Measurements from ENCODE around the gene PRIM1. TPM values are rescaled to one million over a fixed set of nuclear protein-coding genes. Genes with fewer than 3 reads are reported as not detected.
A peak's percentile ranks its signal among the peaks of the same experiment; 100 is the strongest.

PRIM1 gene
- total RNA-seq, 1 experiment from 2014 or later: 32.3 TPM

DNA sequence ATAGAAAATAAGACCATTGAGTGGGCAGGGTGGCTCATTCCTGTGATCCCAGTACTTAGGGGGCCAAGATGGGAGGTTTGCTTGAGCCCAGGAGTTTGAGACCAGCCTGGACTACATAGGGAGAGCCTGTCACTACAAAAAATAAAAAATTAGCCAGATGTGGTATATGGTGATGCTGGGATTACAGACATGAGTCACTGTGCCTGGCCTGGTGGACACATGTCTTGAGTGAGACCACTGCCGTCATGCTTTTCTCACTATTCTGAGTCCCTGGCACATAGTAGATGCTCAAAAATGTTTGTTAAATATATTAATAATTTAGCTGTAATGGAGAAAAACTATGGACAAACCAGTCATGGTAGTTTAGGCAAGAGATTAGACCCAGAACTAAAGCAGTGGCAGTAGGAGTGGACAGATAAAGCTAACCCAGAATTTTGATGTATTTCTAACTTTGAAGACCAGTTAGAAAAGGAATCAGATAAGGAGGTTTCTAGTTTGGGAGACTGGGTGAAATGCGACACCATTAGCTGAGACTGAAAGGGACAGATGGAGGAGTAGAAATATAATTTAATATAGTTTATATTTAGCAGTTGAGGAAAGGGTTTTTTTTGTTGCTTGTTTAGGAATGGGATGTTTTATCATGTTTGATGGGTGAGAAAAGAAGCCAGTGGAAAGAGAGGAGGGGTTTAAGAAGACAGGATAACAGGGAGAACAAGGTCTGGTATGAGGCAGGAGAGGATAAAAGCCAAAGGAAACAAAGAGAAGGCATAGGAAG lies 56.6 kb downstream of the PRIM1 start:
- Histone ChIP-seq H2AFZ (ENCODE audit: low read length) (no peak overlapping the region), H4K20me1 (ENCODE audit: low read length) (no peaks in the 10 kb centered on the region), H3K79me2 (ENCODE audit: low read length) (no peaks in the 10 kb centered on the region), H3K36me3 (ENCODE audit: low read depth, low read length) (no peaks in the 10 kb centered on the region), H3K4me1 (ENCODE audit: insufficient read depth, low read length) (no peaks in the 10 kb centered on the region), H3K4me2 (ENCODE audit: low read length) (no peak overlapping the region), H3K9ac (ENCODE audit: low read length) (no peak overlapping the region), H3K9me3 (ENCODE audit: low read length) (no peaks in the 10 kb centered on the region), H3F3A (ENCODE audit: low read length, unreplicated experiment) (no peaks in the 10 kb centered on the region), H3K9me2 (replicated peaks; ENCODE audit: low read length) (no peaks in the 10 kb centered on the region), H3K4me3 (ENCODE audit: low read length) (no peak overlapping the region), H3K27me3 (ENCODE audit: low read length) (no peaks in the 10 kb centered on the region), H3K27ac (ENCODE audit: low read length) (no peak overlapping the region)
- DNase-seq (no peak), ATAC-seq (peak; percentile 31; the same call in 1 of the 2 replicates)
- ChIA-PET CTCF (no interaction called here), POLR2A (ENCODE audit: unreplicated experiment) (interaction anchor here (0.7 kb wide), 1 partner anchor 392 kb away, joined by 5 read pairs; no protein-coding TSS in a partner anchor)
- BruUV-seq (replicated peaks): no TSS peak
- TF ChIP-seq EZH2phosphoT487 (IDR thresholded peaks at IDR 0.05; ENCODE audit: borderline replicate concordance, low read length) (no peak), EZH2 (IDR thresholded peaks at IDR 0.05; ENCODE audit: low read length, unreplicated experiment) (no peak), CTCF (conservative IDR thresholded peaks at IDR 0.05; ENCODE audit: low read depth, low read length) (no peak)
- intact Hi-C loops (cut with micrococcal nuclease): no loop called here

DNA sequence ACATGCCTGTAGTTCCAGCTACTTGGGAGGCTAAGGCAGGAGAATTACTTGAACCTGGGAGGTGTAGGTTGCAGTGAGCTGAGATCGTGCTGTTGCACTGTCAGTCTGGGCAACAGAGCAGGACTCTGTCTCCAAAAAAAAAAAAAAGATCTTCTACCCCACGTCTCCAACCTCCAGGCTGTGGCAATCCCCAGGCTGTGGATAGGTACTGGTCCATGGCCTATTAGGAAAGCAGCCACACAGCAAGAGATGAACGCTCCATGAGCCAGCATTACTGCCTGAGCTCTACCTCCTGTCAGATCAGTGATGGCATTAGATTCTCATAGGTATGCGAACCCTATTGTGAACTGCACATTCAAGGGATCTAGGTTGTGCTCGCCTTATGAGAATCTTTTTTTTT lies 58.0 kb downstream of the PRIM1 start:
- no peak for ATAC-seq
- no peak overlapping the region for H3K4me3 ChIP-seq (ENCODE audit: low read length)
- no peak overlapping the region for H3K4me2 ChIP-seq (ENCODE audit: low read length)
- ChIA-PET CTCF (no interaction called here), POLR2A (ENCODE audit: unreplicated experiment) (no interaction called here)
- no peaks in the 10 kb centered on the region for H3F3A ChIP-seq (ENCODE audit: low read length, unreplicated experiment)
- no peaks in the 10 kb centered on the region for H3K9me2 ChIP-seq (replicated peaks; ENCODE audit: low read length)
- BruUV-seq (replicated peaks): no TSS peak
- DNase-seq: no peak
- H3K27me3 ChIP-seq (ENCODE audit: low read length): no peaks in the 10 kb centered on the region
- intact Hi-C loops (cut with micrococcal nuclease): no loop called here
- H3K27ac ChIP-seq (ENCODE audit: low read length): no peak overlapping the region
- no peaks in the 10 kb centered on the region for H3K36me3 ChIP-seq (ENCODE audit: low read depth, low read length)
- TF ChIP-seq EZH2phosphoT487 (IDR thresholded peaks at IDR 0.05; ENCODE audit: borderline replicate concordance, low read length): no peak
- TF ChIP-seq EZH2 (IDR thresholded peaks at IDR 0.05; ENCODE audit: low read length, unreplicated experiment): no peak
- TF ChIP-seq CTCF (conservative IDR thresholded peaks at IDR 0.05; ENCODE audit: low read depth, low read length): no peak
- H3K4me1 ChIP-seq (ENCODE audit: insufficient read depth, low read length): peaks cover 2% of the 10 kb centered on the region
- H3K9ac ChIP-seq (ENCODE audit: low read length): no peak overlapping the region
- peaks cover 3% of the 10 kb centered on the region; the same call in 1 of the 2 replicates for H3K79me2 ChIP-seq (ENCODE audit: low read length)
- no peaks in the 10 kb centered on the region for H3K9me3 ChIP-seq (ENCODE audit: low read length)
- H2AFZ ChIP-seq (ENCODE audit: low read length): no peak overlapping the region
- H4K20me1 ChIP-seq (ENCODE audit: low read length): no peaks in the 10 kb centered on the region

DNA sequence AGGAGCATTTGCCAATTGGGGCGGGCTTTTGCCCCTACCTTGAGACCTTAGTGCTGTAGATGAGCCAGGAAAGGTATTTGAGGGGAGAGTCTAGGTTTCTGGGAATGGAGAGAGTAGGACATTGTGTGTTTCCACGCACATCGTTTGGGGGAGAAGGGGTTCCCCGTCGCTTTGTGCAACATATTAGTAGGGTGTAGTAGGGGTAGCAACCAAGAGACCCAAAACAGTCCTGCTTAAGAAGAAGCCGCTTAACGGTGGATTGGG lies 63.3 kb downstream of the PRIM1 start:
- Histone ChIP-seq H3K27ac (ENCODE audit: low read length) (peak overlapping the region; percentile 87), H3K9ac (ENCODE audit: low read length) (peak overlapping the region; percentile 99), H3K36me3 (ENCODE audit: low read depth, low read length) (peaks cover 13% of the 10 kb centered on the region), H2AFZ (ENCODE audit: low read length) (peak overlapping the region; percentile 59), H3K4me3 (ENCODE audit: low read length) (peak overlapping the region; percentile 70), H3F3A (ENCODE audit: low read length, unreplicated experiment) (no peaks in the 10 kb centered on the region), H3K79me2 (ENCODE audit: low read length) (peaks cover 51% of the 10 kb centered on the region), H3K4me1 (ENCODE audit: insufficient read depth, low read length) (peaks cover 10% of the 10 kb centered on the region), H3K9me2 (replicated peaks; ENCODE audit: low read length) (no peaks in the 10 kb centered on the region), H4K20me1 (ENCODE audit: low read length) (peaks cover 29% of the 10 kb centered on the region), H3K4me2 (ENCODE audit: low read length) (peak overlapping the region; percentile 93), H3K27me3 (ENCODE audit: low read length) (no peaks in the 10 kb centered on the region), H3K9me3 (ENCODE audit: low read length) (no peaks in the 10 kb centered on the region)
- TF ChIP-seq CTCF (conservative IDR thresholded peaks at IDR 0.05; ENCODE audit: low read depth, low read length) (no peak), EZH2phosphoT487 (IDR thresholded peaks at IDR 0.05; ENCODE audit: borderline replicate concordance, low read length) (no peak), EZH2 (IDR thresholded peaks at IDR 0.05; ENCODE audit: low read length, unreplicated experiment) (no peak)
- BruUV-seq (replicated peaks): TSS peak; percentile 98
- intact Hi-C loops (cut with micrococcal nuclease): loop anchor here (1.0 to 2.0 kb wide), 3 partner anchors 36 to 51 kb away; partner anchors contain the start of gene NACA
- DNase-seq (no peak), ATAC-seq (no peak)
- CTCF ChIA-PET: interaction anchor here (0.7 to 1.4 kb wide), 2 partner anchors 52 to 153 kb away, joined by 4 to 10 read pairs; no protein-coding TSS in a partner anchor
- POLR2A ChIA-PET (ENCODE audit: unreplicated experiment): interaction anchor here (0.7 to 1.0 kb wide), 2 partner anchors 36 to 52 kb away, joined by 3 to 4 read pairs; partner anchors contain the start of gene NACA
